Gastroesophageal sphincter (tissue), 2 donors: ENCODE results near the gene DUSP14.

ENCODE experiments used
- EP300 ChIP-seq: sonication (generic); formaldehyde crosslinking; IDR thresholded peaks from one replicate; pipeline ENCODE4 v1.6.1; 2017; ENCODE audit warnings: antibody characterized with exemption, mild to moderate bottlenecking
- POLR2A ChIP-seq, 2 donors: fragments of 450-650 bp; IDR thresholded peaks; one replicate each; pipeline ENCODE4 v1.6.1; 2017; ENCODE audit warnings: antibody characterized with exemption in 2 of 2, mild to moderate bottlenecking in 2 of 2, moderate library complexity in 1 of 2
- POLR2AphosphoS5 ChIP-seq: sonication (generic); formaldehyde crosslinking; IDR thresholded peaks from one replicate; pipeline ENCODE4 v1.6.1; 2017; ENCODE audit warnings: antibody characterized with exemption

GRCh38 chr17:37510056-37510455 is 20.4 kb downstream of the DUSP14 start:
- TF ChIP-seq EP300 = no peak
- no peak for TF ChIP-seq POLR2AphosphoS5
- no peak for TF ChIP-seq POLR2A (IDR thresholded peaks at IDR 0.05)
